Measurements from ENCODE around the gene APC.

Gene APC

DNA sequence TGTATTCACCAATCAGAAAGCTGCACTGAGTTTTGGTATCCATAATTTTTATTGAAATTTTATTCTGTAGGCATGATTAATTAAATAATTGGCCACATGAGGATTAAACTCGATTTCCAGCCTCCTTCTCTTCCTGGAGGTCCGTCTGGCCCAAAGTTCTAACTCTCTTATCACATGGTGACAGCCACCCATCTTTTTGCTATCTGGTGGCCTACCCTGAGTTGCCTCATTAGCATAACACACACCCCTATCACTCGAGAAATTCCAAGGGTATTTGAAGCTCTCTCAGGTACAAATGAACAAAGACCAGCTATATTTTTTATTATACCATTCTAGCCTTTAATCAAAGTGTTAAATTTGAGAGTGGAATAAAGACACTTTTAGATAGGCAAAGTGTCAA, 57.7 kb downstream of the APC start:
- Histone ChIP-seq H3K9ac (ENCODE audit: low read depth, low read length) (no peak overlapping the region), H3K4me3 (ENCODE audit: low read depth, low read length) (no peak overlapping the region), H3K27me3 (ENCODE audit: control insufficient read depth, insufficient read depth, low read length) (no peaks in the 10 kb centered on the region), H3K36me3 (ENCODE audit: control insufficient read depth, insufficient read depth, low read length) (no peaks in the 10 kb centered on the region), H3K9me3 (ENCODE audit: control insufficient read depth, insufficient read depth, low read length) (no peaks in the 10 kb centered on the region), H3K4me1 (ENCODE audit: control insufficient read depth, insufficient read depth, low read length) (peaks cover 24% of the 10 kb centered on the region)

- peaks cover 24% of the 10 kb centered on the region for H3K4me1 ChIP-seq (ENCODE audit: control insufficient read depth, insufficient read depth, low read length)
- no peaks in the 10 kb centered on the region for H3K36me3 ChIP-seq (ENCODE audit: control insufficient read depth, insufficient read depth, low read length)
- H3K4me3 ChIP-seq (ENCODE audit: low read depth, low read length): no peak overlapping the region
- no peaks in the 10 kb centered on the region for H3K9me3 ChIP-seq (ENCODE audit: control insufficient read depth, insufficient read depth, low read length)
- no peak overlapping the region for H3K9ac ChIP-seq (ENCODE audit: low read depth, low read length)
- no peaks in the 10 kb centered on the region for H3K27me3 ChIP-seq (ENCODE audit: control insufficient read depth, insufficient read depth, low read length)
Measured at GRCh38 chr5:112795944-112796678, 58.4 kb downstream of the APC start.

GRCh38 chr5:112799661-112800060, 62.0 kb downstream of the APC start:
- no peak overlapping the region for H3K9ac ChIP-seq (ENCODE audit: low read depth, low read length)
- no peaks in the 10 kb centered on the region for H3K27me3 ChIP-seq (ENCODE audit: control insufficient read depth, insufficient read depth, low read length)
- peaks cover 15% of the 10 kb centered on the region for H3K4me1 ChIP-seq (ENCODE audit: control insufficient read depth, insufficient read depth, low read length)
- no peaks in the 10 kb centered on the region for H3K36me3 ChIP-seq (ENCODE audit: control insufficient read depth, insufficient read depth, low read length)
- H3K4me3 ChIP-seq (ENCODE audit: low read depth, low read length): no peak overlapping the region
- no peaks in the 10 kb centered on the region for H3K9me3 ChIP-seq (ENCODE audit: control insufficient read depth, insufficient read depth, low read length)

GRCh38 chr5:112800891-112801290, 63.2 kb downstream of the APC start:
- peaks cover 10% of the 10 kb centered on the region for H3K4me1 ChIP-seq (ENCODE audit: control insufficient read depth, insufficient read depth, low read length)
- no peak overlapping the region for H3K4me3 ChIP-seq (ENCODE audit: low read depth, low read length)
- H3K36me3 ChIP-seq (ENCODE audit: control insufficient read depth, insufficient read depth, low read length): no peaks in the 10 kb centered on the region
- no peaks in the 10 kb centered on the region for H3K9me3 ChIP-seq (ENCODE audit: control insufficient read depth, insufficient read depth, low read length)
- H3K9ac ChIP-seq (ENCODE audit: low read depth, low read length): no peak overlapping the region
- no peaks in the 10 kb centered on the region for H3K27me3 ChIP-seq (ENCODE audit: control insufficient read depth, insufficient read depth, low read length)

- Histone ChIP-seq H3K36me3 (ENCODE audit: control insufficient read depth, insufficient read depth, low read length) (no peaks in the 10 kb centered on the region), H3K4me1 (ENCODE audit: control insufficient read depth, insufficient read depth, low read length) (no peaks in the 10 kb centered on the region), H3K9ac (ENCODE audit: low read depth, low read length) (no peak overlapping the region), H3K27me3 (ENCODE audit: control insufficient read depth, insufficient read depth, low read length) (no peaks in the 10 kb centered on the region), H3K4me3 (ENCODE audit: low read depth, low read length) (no peak overlapping the region), H3K9me3 (ENCODE audit: control insufficient read depth, insufficient read depth, low read length) (no peaks in the 10 kb centered on the region)
Measured at GRCh38 chr5:112811023-112811422, 73.3 kb downstream of the APC start.

DNA sequence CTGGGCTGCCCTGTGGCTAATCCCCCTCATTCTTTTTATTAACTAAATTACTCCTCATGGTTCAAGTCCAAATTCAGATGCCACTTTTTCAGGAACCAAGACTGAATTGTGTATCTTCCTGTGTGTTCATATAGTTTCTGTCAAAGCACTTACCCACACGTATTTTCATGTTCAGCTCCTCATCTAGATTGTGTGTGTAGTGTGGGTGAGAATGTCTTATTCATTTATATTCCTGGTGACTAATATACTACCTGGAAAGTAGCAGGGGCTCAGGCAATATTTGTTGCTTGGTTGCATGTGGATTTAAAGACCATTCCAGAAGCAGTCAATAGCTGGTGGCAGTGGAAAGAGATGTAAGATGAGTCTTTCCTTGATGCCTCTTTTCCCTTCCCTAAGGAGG, 74.9 kb downstream of the APC start:
- Histone ChIP-seq H3K9me3 (ENCODE audit: control insufficient read depth, insufficient read depth, low read length) (no peaks in the 10 kb centered on the region), H3K36me3 (ENCODE audit: control insufficient read depth, insufficient read depth, low read length) (no peaks in the 10 kb centered on the region), H3K9ac (ENCODE audit: low read depth, low read length) (no peak overlapping the region), H3K4me1 (ENCODE audit: control insufficient read depth, insufficient read depth, low read length) (no peaks in the 10 kb centered on the region), H3K27me3 (ENCODE audit: control insufficient read depth, insufficient read depth, low read length) (no peaks in the 10 kb centered on the region), H3K4me3 (ENCODE audit: low read depth, low read length) (no peak overlapping the region)

DNA sequence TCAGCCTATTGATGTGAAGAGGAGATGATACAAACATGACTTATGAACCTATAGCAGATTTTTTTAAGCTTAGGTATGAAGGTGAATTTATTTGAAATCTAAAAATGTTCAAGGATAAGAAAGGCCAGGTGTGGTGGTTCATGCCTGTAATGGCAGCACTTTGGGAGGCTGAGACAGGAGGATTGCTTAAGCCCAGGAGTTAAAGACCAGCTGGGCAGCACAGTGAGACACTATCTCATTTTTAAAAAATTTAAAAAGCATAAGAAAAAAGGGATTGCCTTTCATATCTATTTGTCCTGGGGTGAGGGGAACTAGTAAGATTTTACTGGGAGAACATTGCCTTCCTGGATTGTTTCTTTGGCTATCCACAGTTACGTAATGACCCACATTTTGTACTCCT, 82.6 kb downstream of the APC start:
- peaks cover 7% of the 10 kb centered on the region for H3K36me3 ChIP-seq (ENCODE audit: control insufficient read depth, insufficient read depth, low read length)

GRCh38 chr5:112822456-112822855, 84.8 kb downstream of the APC start:
- peaks cover 7% of the 10 kb centered on the region for H3K36me3 ChIP-seq (ENCODE audit: control insufficient read depth, insufficient read depth, low read length)
- no peaks in the 10 kb centered on the region for H3K27me3 ChIP-seq (ENCODE audit: control insufficient read depth, insufficient read depth, low read length)
- H3K4me1 ChIP-seq (ENCODE audit: control insufficient read depth, insufficient read depth, low read length): peaks cover 4% of the 10 kb centered on the region

More for the DNA sequence above, 82.6 kb downstream of the APC start:
- Histone ChIP-seq H3K9ac (ENCODE audit: low read depth, low read length) (no peak overlapping the region), H3K27me3 (ENCODE audit: control insufficient read depth, insufficient read depth, low read length) (no peaks in the 10 kb centered on the region), H3K4me1 (ENCODE audit: control insufficient read depth, insufficient read depth, low read length) (peaks cover 3% of the 10 kb centered on the region), H3K9me3 (ENCODE audit: control insufficient read depth, insufficient read depth, low read length) (no peaks in the 10 kb centered on the region), H3K4me3 (ENCODE audit: low read depth, low read length) (no peak overlapping the region)

GRCh38 chr5:112823181-112823580, 85.5 kb downstream of the APC start:
- H3K27me3 ChIP-seq (ENCODE audit: control insufficient read depth, insufficient read depth, low read length): no peaks in the 10 kb centered on the region
- no peaks in the 10 kb centered on the region for H3K9me3 ChIP-seq (ENCODE audit: control insufficient read depth, insufficient read depth, low read length)
- H3K4me3 ChIP-seq (ENCODE audit: low read depth, low read length): no peak overlapping the region
- H3K36me3 ChIP-seq (ENCODE audit: control insufficient read depth, insufficient read depth, low read length): peaks cover 7% of the 10 kb centered on the region
- no peak overlapping the region for H3K9ac ChIP-seq (ENCODE audit: low read depth, low read length)
- peaks cover 4% of the 10 kb centered on the region for H3K4me1 ChIP-seq (ENCODE audit: control insufficient read depth, insufficient read depth, low read length)

More at GRCh38 chr5:112822456-112822855, 84.8 kb downstream of the APC start:
- no peaks in the 10 kb centered on the region for H3K9me3 ChIP-seq (ENCODE audit: control insufficient read depth, insufficient read depth, low read length)
- no peak overlapping the region for H3K4me3 ChIP-seq (ENCODE audit: low read depth, low read length)
- no peak overlapping the region for H3K9ac ChIP-seq (ENCODE audit: low read depth, low read length)

DNA sequence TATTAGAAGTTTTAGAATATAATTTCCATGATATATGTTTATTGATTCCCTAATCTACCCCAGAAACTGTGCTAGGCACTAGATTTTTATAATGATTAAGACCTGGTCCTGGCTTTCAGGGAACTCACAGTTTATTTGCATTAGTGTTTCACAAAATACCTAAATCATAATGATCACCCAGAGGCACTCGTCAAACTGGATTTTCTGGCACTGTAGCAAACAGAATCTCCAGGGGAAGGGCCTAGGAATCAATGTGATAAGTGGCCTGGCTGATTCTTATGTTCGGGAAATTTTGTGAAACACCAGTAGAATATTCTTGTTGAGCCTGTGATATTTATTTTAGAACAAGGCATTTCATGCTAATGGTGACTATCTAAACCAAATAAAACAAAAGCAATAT, 86.0 kb downstream of the APC start:
- H3K27me3 ChIP-seq (ENCODE audit: control insufficient read depth, insufficient read depth, low read length): no peaks in the 10 kb centered on the region
- H3K9me3 ChIP-seq (ENCODE audit: control insufficient read depth, insufficient read depth, low read length): no peaks in the 10 kb centered on the region
- H3K4me1 ChIP-seq (ENCODE audit: control insufficient read depth, insufficient read depth, low read length): peaks cover 4% of the 10 kb centered on the region
- no peak overlapping the region for H3K4me3 ChIP-seq (ENCODE audit: low read depth, low read length)
- H3K36me3 ChIP-seq (ENCODE audit: control insufficient read depth, insufficient read depth, low read length): peaks cover 7% of the 10 kb centered on the region
- H3K9ac ChIP-seq (ENCODE audit: low read depth, low read length): no peak overlapping the region

GRCh38 chr5:112824197-112824596, 86.5 kb downstream of the APC start:
- Histone ChIP-seq H3K9me3 (ENCODE audit: control insufficient read depth, insufficient read depth, low read length) (no peaks in the 10 kb centered on the region), H3K4me1 (ENCODE audit: control insufficient read depth, insufficient read depth, low read length) (peaks cover 4% of the 10 kb centered on the region), H3K4me3 (ENCODE audit: low read depth, low read length) (no peak overlapping the region), H3K9ac (ENCODE audit: low read depth, low read length) (no peak overlapping the region), H3K27me3 (ENCODE audit: control insufficient read depth, insufficient read depth, low read length) (no peaks in the 10 kb centered on the region), H3K36me3 (ENCODE audit: control insufficient read depth, insufficient read depth, low read length) (peaks cover 7% of the 10 kb centered on the region)

DNA sequence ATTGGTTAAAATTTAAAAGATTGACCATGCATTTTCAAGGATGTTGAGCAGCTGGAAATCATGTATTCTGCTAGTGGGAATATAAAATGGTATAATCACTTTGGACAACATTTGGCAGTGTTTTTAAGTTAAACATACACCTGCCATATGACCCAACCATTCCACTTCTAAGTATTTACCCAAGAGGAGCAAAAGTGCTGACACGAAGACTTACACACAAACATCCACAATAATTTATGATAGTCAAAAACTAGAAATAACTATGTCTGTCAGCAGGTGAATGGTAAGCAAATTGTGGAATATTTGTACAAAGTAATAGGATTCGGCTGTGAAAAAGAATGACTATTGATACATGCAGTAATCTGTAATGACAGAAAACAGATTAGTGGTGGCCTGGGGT, 92.7 kb downstream of the APC start:
- peaks cover under 1% of the 10 kb centered on the region for H3K4me1 ChIP-seq (ENCODE audit: control insufficient read depth, insufficient read depth, low read length)
- no peak overlapping the region for H3K9ac ChIP-seq (ENCODE audit: low read depth, low read length)
- no peaks in the 10 kb centered on the region for H3K9me3 ChIP-seq (ENCODE audit: control insufficient read depth, insufficient read depth, low read length)
- H3K27me3 ChIP-seq (ENCODE audit: control insufficient read depth, insufficient read depth, low read length): no peaks in the 10 kb centered on the region
- no peaks in the 10 kb centered on the region for H3K36me3 ChIP-seq (ENCODE audit: control insufficient read depth, insufficient read depth, low read length)
- no peak overlapping the region for H3K4me3 ChIP-seq (ENCODE audit: low read depth, low read length)
